IPS DF 19.7 (cell line): ENCODE results near the gene TBX21.

ENCODE experiments used
- DNase-seq: peaks from one replicate; pipeline ENCODE4 v3.0.0-alpha.2; 2013; ENCODE audit warnings: low read depth, low spot score

TBX21 gene

GRCh38 chr17:47733047-47733673 lies at the start of gene TBX21:
Gene TBX21, plus strand, starts transcription at chr17:47733236. Its CDS starts 219 bp downstream, at chr17:47733455.
- DNase-seq, result no peak

DNA sequence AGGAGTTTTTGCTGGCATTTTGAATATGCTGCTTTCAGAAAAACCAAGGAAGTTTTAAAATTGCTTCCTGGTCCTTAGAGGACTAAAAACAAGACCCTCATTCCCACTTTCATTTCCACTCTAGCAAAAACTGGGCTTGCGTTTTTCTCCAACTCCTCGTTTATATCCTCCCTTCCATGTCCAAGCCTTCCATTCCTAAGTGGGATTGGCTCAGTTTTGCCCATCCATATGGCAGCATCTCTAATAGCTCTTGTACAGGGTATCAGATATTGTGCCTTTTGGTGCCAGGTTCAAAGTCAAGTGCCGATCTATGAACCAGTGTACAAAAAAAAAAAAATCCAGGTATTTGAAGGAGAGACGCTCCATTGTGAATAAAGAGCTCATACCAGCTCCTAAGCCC lies 49.0 kb upstream of the TBX21 start:
- no peak for DNase-seq

DNA sequence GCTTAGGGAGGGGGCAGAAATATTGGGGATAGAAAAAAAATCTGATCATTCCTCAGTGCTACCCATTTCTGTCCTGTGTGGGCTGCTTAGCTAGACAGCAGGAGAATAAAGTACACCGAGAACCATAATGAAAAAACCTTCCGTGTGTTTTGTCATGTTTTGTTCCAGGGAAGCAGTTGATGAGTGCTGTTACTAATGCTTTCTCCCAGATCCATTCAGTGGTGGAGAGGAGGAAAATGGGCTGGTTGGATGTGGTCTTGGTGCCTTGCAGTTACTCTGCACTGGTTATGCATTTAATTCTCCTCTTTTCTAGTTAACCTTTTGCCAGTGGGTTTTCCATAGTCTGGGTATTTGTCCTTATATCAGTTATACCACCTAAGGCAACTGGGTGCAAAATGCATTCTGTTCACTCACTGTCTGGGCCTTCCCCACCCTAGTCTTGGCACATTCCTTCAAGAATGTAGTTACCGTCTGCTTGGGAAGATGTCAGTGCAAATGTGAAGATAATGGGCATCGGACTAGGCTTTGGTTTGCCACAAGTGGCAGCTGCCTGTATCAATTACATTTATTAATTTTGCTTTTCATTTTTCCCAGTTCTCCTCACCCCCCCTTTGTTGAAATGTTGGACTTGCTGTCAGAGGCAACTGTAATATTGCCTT lies 48.4 kb upstream of the TBX21 start:
- no peak for DNase-seq

- no peak for DNase-seq
Measured at GRCh38 chr17:47685556-47686275, 47.3 kb upstream of the TBX21 start.

DNA sequence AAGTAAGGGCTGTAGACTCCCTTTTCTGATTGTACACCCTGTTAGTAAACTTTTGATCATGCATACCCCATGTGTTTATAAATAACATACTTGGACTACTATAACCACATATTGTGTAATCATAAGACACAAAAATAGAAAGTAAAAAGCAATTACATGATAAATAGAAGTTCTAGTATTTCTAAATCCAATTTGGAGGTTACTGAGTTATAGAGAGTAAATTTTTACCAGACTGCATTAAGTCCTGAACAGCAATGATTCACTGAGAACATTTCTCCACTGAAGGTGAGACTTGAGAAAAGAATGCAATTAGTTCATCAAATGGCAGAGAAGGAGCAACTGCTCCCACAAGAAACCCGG lies 46.8 kb upstream of the TBX21 start:
- no peak for DNase-seq

GRCh38 chr17:47686664-47687327 lies 46.2 kb upstream of the TBX21 start:
- DNase-seq, result no peak

GRCh38 chr17:47687328-47687690 lies 45.7 kb upstream of the TBX21 start:
- DNase-seq, result no peak

DNA sequence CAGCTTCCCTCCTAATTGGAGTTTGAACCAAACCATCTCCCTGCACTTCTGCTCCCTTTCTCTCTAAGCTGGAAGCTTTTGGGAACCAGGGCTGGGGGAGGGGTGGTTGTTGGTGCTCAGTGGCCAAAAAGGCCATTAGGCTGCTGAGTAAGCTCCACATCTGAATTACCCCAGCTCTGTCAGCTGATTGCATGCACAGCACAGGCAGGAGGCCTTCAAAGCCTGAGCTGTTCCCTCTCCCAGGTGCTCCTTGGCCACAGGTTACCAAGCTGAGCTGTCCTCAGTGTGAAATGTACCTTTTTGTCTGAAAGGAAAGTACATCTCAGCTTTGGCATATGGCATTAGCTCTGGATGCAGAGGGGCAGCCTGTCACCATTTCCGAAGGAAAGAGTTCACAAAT lies 45.3 kb upstream of the TBX21 start:
- no peak for DNase-seq

DNA sequence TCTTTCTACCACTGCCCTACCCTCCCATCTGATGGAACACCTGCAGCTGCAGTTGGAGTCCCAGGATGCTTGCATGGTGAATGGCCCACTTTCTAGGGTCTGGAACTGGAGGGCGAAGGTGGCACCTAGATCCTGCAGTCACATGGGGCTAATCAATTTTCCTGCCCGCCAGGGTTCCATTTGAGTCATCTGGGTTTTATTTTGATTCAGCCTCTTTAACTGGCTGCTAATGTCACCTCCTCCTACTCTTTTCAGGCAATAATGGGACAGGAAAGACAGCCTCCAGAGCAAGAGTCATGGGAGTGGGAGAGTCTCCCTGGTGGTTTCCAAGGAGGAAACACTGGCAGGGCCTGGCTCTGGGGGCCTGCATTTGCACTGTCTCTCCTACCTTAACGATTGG lies 42.9 kb upstream of the TBX21 start:
- no peak for DNase-seq

- no peak for DNase-seq
Measured at GRCh38 chr17:47692137-47692894, 40.7 kb upstream of the TBX21 start.

DNA sequence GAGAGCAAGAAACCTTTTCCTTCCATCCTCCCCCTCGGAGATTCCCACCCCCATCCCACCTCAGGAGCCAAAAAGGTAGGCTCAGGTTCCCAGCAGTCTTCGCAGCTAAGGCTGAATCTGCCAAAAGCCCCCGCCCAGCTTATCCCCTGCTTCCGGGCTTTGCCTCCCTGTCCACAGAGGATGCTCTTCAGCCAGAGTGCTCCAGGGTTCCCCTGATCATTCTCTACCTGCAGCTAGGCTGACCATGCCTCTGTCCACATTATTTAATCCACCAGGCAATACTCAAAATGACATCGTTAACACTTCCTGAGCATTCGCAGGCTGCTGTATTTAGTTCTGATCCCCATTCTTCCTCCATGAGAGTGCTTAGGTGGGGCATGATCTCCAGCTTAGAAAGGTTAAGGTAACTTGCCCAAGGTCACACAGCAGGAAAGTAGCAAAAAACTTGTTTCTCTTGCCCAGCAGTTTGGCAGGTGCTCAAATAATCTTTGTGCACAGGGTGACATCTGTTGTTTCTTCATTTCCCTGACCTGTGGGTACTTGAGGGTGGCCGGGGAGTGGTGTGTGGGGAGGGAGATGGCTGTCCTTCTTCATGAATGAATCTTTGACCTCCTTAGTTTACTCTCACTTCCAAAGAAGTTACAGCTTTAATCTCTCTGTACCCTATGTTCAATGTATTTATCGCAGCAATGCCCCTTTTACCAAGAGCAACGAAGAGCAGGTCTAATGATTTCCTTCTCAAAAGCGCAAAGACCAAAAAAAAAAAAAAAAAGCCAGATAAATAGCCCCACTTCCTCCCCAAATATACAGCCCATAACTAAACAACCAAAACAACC lies 39.9 kb upstream of the TBX21 start:
- no peak for DNase-seq

DNA sequence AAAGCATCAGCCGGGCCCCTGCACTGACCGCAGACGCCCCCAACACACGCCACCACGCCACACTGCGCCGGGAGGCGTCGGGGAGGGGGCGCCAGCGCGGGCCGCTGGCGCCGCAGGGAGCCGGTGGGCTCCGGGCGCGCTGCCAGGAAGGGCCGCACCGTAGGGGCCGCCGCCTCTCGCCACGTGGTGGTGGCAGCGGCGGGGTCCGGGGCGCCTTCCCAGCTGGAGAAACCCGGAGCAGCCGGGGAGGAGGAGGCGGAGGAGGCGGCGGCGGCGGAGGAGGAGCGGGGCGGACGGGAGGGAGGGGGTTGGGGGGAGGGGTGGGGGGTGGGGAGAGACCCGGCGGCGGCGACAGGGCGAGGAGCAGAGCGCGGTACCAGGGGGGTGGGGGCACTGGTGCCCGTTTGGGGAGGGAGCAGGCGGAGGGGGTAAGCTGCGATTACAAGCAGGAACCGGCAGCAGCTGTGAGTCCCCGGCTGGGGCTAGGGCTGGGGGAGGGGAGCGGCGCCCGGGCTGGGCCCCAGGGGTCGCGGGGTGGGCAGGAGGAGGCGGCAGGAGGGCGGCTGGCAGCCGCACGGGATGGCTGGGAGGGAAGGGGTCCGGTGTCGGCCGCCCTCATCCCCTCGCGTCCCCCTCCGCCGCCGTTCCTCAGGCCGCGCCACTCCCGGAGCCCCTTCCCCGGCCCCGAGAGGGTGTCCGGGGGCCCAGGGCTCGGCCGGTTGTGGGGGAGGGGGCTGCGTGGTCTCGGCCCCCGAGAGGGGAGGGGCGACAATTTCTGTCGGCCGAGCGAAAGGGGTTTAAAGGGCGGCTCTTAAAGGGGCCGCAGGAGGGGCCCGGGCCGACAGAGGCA lies 39.1 kb upstream of the TBX21 start, which contains the start of gene TBKBP1:
TSS of gene TBKBP1 (plus strand) at position 431 of the 850 bp plus-strand sequence. CDS start 1,952 bp downstream, outside the sequence.
- DNase-seq, result peak; percentile 63

GRCh38 chr17:47694581-47695428 lies 38.2 kb upstream of the TBX21 start:
- no peak for DNase-seq

DNA sequence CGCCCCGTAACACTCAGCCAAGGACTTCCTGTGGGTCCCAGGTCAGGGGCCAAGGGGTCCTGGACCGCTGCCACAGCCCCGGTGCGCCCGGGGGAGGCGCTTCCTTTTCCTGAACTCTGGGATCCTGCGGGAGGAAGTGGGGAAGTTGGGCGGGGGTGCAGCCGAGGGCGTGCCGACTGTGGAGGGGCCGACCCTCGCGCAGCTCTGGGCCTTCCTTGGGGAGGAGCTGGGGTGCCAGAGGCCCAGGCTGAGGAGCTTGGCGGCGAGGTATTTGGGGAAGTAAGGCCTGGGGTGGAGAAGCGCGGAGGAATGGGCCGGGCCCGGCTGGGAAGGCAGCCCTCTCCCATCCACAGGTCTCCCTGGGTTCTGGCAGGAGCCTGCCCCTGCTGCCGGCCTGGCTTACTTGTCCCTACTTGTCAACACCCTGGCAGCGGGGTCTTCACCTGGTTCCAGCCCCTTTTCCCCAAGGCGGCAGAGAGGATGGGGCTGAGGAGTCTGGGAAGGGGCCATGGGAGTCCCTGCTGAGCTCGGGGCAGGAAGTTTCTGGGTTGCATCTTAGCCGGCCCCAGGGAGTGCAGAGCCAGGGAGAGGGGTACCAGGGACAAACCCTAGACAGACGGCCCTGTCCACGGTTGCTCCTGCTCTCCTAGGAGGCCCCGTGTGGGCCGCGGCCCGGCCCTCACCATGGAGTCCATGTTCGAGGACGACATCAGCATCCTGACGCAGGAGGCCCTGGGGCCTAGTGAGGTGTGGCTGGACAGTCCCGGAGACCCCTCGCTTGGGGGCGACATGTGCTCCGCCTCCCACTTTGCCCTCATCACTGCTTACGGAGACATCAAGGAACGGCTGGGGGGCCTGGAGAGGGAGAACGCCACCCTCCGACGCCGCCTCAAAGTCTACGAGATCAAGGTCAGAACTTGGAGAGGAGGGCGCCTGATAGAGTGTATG lies 37.3 kb upstream of the TBX21 start:
- no peak for DNase-seq

DNA sequence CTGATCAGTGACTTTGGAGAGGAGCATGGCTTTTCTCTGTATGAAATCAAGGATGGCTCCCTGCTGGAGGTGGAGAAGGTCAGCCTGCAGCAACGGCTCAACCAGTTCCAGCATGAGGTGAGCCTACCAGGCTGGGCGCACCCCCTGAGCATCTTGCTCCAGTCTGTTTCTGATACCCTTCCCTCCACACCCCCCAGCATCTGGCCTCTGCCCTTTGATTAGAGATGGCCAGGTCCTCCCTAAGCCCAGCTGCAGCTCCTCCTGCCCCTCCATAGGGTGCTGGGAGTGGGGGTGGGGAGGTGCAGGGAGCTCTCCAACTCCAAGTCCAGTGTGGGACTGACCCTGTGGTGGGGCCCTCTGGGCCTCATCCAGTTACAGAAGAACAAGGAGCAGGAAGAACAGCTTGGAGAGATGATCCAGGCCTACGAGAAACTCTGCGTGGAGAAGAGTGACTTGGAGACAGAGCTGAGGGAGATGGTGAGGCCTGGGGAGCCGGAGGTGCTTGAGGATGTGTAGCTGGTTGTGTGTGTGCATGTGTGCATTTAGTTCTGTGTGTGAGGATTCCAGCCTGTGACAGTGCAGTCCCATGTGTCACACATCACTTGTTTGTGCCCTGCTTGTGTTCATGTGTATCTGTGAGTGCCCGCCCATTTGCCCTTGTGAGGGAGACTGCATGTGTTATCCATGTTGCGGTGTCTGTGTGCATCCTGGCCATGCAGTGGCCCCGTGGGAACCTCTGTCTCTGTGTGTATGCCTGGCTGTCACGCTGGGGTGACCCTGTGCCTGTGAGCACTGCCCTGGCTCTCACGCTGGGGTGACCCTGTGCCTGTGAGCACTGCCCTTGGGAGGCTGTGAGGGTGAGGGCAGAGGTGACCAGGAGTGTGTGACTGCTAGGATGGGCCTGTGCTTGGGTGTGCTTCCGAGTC lies 36.1 kb upstream of the TBX21 start:
- DNase-seq, result no peak

- DNase-seq, result no peak
Measured at GRCh38 chr17:47697906-47698711, 34.9 kb upstream of the TBX21 start.
